HCT116 (cell line): ENCODE measurements around the gene MYO7B. TPM values are rescaled to one million over a fixed set of nuclear protein-coding genes. Genes with fewer than 3 reads are reported as not detected.

Source experiments
- ATAC-seq: fragments of 200-7000 bp; cut with Tn5 transposase; 2 replicates; pipeline ENCODE4 v1.9.1; 2020; ENCODE audit warnings: mild to moderate bottlenecking, moderate library complexity
- BruUV-seq: library from RNA; stranded (reverse); fragments of 400-500 nt; replicated peaks from 2 replicates; lab custom pipeline; 2021; lab: Mats Ljungman, UMichigan
- CTCF ChIA-PET: fragments of 300-600 bp; sonication (Branson Sonifier 250); formaldehyde crosslinking; loops from one replicate; lab custom pipeline; 2021; ENCODE audit warnings: antibody characterized with exemption; lab: Charles Lee
- POLR2A ChIA-PET: fragments of 300-600, 350-600 bp; sonication (Branson Sonifier 250); formaldehyde crosslinking; loops from one replicate; lab custom pipeline; 2021; ENCODE audit warnings: antibody characterized with exemption; lab: Charles Lee
- RAD21 ChIA-PET, 2 experiments: fragments of 300-600 bp; sonication (Branson Sonifier 250); formaldehyde crosslinking; loops; one replicate each; lab custom pipeline; 2023; ENCODE audit warnings: low total read pairs in 2 of 2; ENCODE audit not compliant: uncharacterized antibody in 2 of 2, unreplicated experiment in 2 of 2, low non-redundant PET in 1 of 2; lab: Charles Lee
- DNase-seq: peaks from one replicate; pipeline ENCODE4 v3.0.0-alpha.2; 2010; ENCODE audit warnings: low read depth, low spot score
- H2AFZ ChIP-seq: fragments of 200-600 bp; shearing (Covaris generic), sonication (generic); 2 replicates; pipeline ENCODE4 v1.6.1; 2017; ENCODE audit warnings: low read depth, mixed run types, mixed read lengths, antibody characterized with exemption, low read length; ENCODE audit not compliant: poor library complexity, severe bottlenecking
- H3K27ac ChIP-seq: 2 replicates; pipeline ENCODE4 v1.5.1; 2012; ENCODE audit warnings: low read depth, low read length
- H3K27me3 ChIP-seq: fragments of 200-600 bp; sonication (generic); 2 replicates; pipeline ENCODE4 v1.6.1; 2016; ENCODE audit warnings: mixed run types, low read length, mixed read lengths; ENCODE audit not compliant: insufficient read depth
- H3K36me3 ChIP-seq, 2 experiments: fragments of 200-500 bp in 1 of 2; fragments of 200-600 bp in 1 of 2; sonication (Bioruptor generic) in 1 of 2; sonication (generic) in 1 of 2; 2 replicates each; pipeline versions ENCODE4 v1.5.1 to v1.6.1; 2014 to 2016; ENCODE audit warnings: low read length in 2 of 2, inconsistent platforms in 1 of 2, mixed read lengths in 1 of 2, mixed run types in 1 of 2; ENCODE audit not compliant: insufficient read depth in 2 of 2, control insufficient read depth in 1 of 2
- H3K4me1 ChIP-seq, 2 experiments: fragments of 200-600 bp in 1 of 2; sonication (generic) in 1 of 2; 2 replicates each; pipeline versions ENCODE4 v1.5.1 to v1.6.1; 2012 to 2017; ENCODE audit warnings: low read length in 2 of 2, inconsistent platforms in 1 of 2, mild to moderate bottlenecking in 1 of 2, mixed read lengths in 1 of 2, mixed run types in 1 of 2, moderate library complexity in 1 of 2; ENCODE audit not compliant: insufficient read depth in 2 of 2, control insufficient read depth in 1 of 2
- H3K4me2 ChIP-seq: fragments of 200-600 bp; sonication (generic); 2 replicates; pipeline ENCODE4 v1.6.1; 2017; ENCODE audit warnings: mixed run types, low read length, mixed read lengths
- H3K4me3 ChIP-seq, 2 experiments: fragments of 200-600 bp in 1 of 2; sonication (generic) in 1 of 2; replicated peaks in 1 of 2; 2 replicates each; pipeline ENCODE4 v1.5.1; 2011 to 2016; ENCODE audit warnings: low read length in 2 of 2, control low read depth in 1 of 2, low read depth in 1 of 2, mild to moderate bottlenecking in 1 of 2, mixed read lengths in 1 of 2, mixed run types in 1 of 2
- H3K79me2 ChIP-seq: fragments of 200-600 bp; sonication (generic); 2 replicates; pipeline ENCODE4 v1.6.1; 2017; ENCODE audit warnings: mild to moderate bottlenecking, mixed run types, low read length, moderate library complexity, mixed read lengths; ENCODE audit not compliant: insufficient read depth
- H3K9ac ChIP-seq: fragments of 200-600 bp; sonication (generic); 2 replicates; pipeline ENCODE4 v1.6.1; 2016; ENCODE audit warnings: low read length, mixed read lengths
- H3K9me2 ChIP-seq: fragments of 200-600 bp; sonication (generic), shearing (Covaris generic); 2 replicates; pipeline ENCODE4 v1.6.1; 2017; ENCODE audit warnings: mixed run types, mild to moderate bottlenecking, moderate library complexity; ENCODE audit not compliant: insufficient read depth
- H3K9me3 ChIP-seq, 2 experiments: fragments of 200-500 bp in 1 of 2; fragments of 200-600 bp in 1 of 2; sonication (Bioruptor generic) in 1 of 2; sonication (generic) in 1 of 2; 2 replicates each; pipeline ENCODE4 v1.6.1; 2014 to 2017; ENCODE audit warnings: low read length in 2 of 2, mixed read lengths in 2 of 2, inconsistent platforms in 1 of 2, low read depth in 1 of 2, mild to moderate bottlenecking in 1 of 2, mixed run types in 1 of 2, moderate library complexity in 1 of 2; ENCODE audit not compliant: control insufficient read depth in 1 of 2, insufficient read depth in 1 of 2
- H4K20me1 ChIP-seq: fragments of 200-600 bp; sonication (generic), shearing (Covaris generic); 2 replicates; pipeline ENCODE4 v1.6.1; 2017; ENCODE audit warnings: mixed run types, mild to moderate bottlenecking, moderate library complexity; ENCODE audit not compliant: insufficient read depth
- ATF3 ChIP-seq: IDR thresholded peaks from 2 replicates; pipeline ENCODE4 v1.6.1; 2012
- CBX3 ChIP-seq: IDR thresholded peaks from 2 replicates; pipeline ENCODE4 v1.6.1; 2012; ENCODE audit warnings: low read depth
- CEBPB ChIP-seq: IDR thresholded peaks from 2 replicates; pipeline ENCODE4 v1.6.1; 2012; ENCODE audit warnings: low read depth
- EGR1 ChIP-seq: IDR thresholded peaks from 2 replicates; pipeline ENCODE4 v1.6.1; 2012; ENCODE audit warnings: low read depth
- ELF1 ChIP-seq: IDR thresholded peaks from 2 replicates; pipeline ENCODE4 v1.6.1; 2012; ENCODE audit warnings: low read depth, borderline replicate concordance
- EZH2phosphoT487 ChIP-seq: fragments of 200-600 bp; IDR thresholded peaks from 2 replicates; pipeline ENCODE4 v1.6.1; 2018; ENCODE audit warnings: antibody characterized with exemption, borderline replicate concordance
- FOSL1 ChIP-seq: IDR thresholded peaks from 2 replicates; pipeline ENCODE4 v1.6.1; 2012; ENCODE audit warnings: low read depth
- POLR2AphosphoS5 ChIP-seq: IDR thresholded peaks from 2 replicates; pipeline ENCODE4 v1.6.1; 2011; ENCODE audit warnings: mild to moderate bottlenecking, low read depth, low read length, moderate library complexity
- YY1 ChIP-seq: IDR thresholded peaks from 2 replicates; pipeline ENCODE4 v1.6.1; 2011; ENCODE audit warnings: low read length, low read depth, moderate library complexity, mild to moderate bottlenecking; ENCODE audit not compliant: insufficient replicate concordance; ENCODE audit errors: extremely low read depth
- ZFX ChIP-seq: fragments of 450-650 bp; IDR thresholded peaks from 2 replicates; pipeline ENCODE4 v1.6.1; 2017
- ZNF274 ChIP-seq: fragments of 200-500 bp; sonication (Bioruptor generic); IDR thresholded peaks from 2 replicates; pipeline ENCODE4 v1.6.1; 2014; ENCODE audit warnings: mild to moderate bottlenecking, low read depth, low read length, inconsistent platforms
- intact Hi-C: fragments of 100-400 bp; cut with micrococcal nuclease; formaldehyde crosslinking; loops from 2 replicates; pipeline ENCODE4 v1.10.0; 2022
- total RNA-seq: library from RNA; stranded (reverse); gene quantifications from one replicate; pipeline ENCODE4 v1.2.1, GENCODE V29; 2021; ENCODE audit not compliant: unreplicated experiment
- TF ChIP-seq, protein P1 (sequence below): IDR thresholded peaks from 2 replicates; pipeline ENCODE4 v1.6.1; 2011; ENCODE audit warnings: mild to moderate bottlenecking, low read length, moderate library complexity; ENCODE audit not compliant: insufficient replicate concordance; ENCODE audit errors: extremely low read depth
- TF ChIP-seq, protein P2 (sequence below): IDR thresholded peaks from 2 replicates; pipeline ENCODE4 v1.6.1; 2012

The MYO7B gene
- total RNA-seq, 1 experiment from 2014 or later, result 0.07 TPM

GRCh38 chr2:127645395-127646291 lies 110.2 kb downstream of the MYO7B start, which contains the start of gene GPR17:
Gene GPR17, plus strand, starts transcription at chr2:127646153. Its CDS starts 4,583 bp downstream, at chr2:127650736.
- Histone ChIP-seq H3K4me3 (no peak within 1 kb of the TSS), H3K9me2 (no peaks in the 10 kb centered on the region), H3K9ac (peak within 1 kb of the TSS; percentile 26; the same call in 1 of the 2 replicates), H3K27me3 (no peaks in the 10 kb centered on the region), H3K79me2 (no peaks in the 10 kb centered on the region), H4K20me1 (no peaks in the 10 kb centered on the region), H3K4me1 (peaks cover 9 to 31% of the 10 kb centered on the region in 2 experiments), H3K27ac (no peak within 1 kb of the TSS), H3K4me2 (peak within 1 kb of the TSS; percentile 53), H3K9me3 (no peaks in the 10 kb centered on the region), H2AFZ (peak within 1 kb of the TSS; percentile 71), H3K36me3 (no peaks in the 10 kb centered on the region)
- TF ChIP-seq ZFX (no peak), ELF1 (no peak), POLR2AphosphoS5 (no peak), CBX3 (no peak), EGR1 (no peak), YY1 (no peak), ATF3 (no peak), EZH2phosphoT487 (no peak), CEBPB (no peak), ZNF274 (no peak), FOSL1 (no peak)
- TF ChIP-seq, protein P1, sequence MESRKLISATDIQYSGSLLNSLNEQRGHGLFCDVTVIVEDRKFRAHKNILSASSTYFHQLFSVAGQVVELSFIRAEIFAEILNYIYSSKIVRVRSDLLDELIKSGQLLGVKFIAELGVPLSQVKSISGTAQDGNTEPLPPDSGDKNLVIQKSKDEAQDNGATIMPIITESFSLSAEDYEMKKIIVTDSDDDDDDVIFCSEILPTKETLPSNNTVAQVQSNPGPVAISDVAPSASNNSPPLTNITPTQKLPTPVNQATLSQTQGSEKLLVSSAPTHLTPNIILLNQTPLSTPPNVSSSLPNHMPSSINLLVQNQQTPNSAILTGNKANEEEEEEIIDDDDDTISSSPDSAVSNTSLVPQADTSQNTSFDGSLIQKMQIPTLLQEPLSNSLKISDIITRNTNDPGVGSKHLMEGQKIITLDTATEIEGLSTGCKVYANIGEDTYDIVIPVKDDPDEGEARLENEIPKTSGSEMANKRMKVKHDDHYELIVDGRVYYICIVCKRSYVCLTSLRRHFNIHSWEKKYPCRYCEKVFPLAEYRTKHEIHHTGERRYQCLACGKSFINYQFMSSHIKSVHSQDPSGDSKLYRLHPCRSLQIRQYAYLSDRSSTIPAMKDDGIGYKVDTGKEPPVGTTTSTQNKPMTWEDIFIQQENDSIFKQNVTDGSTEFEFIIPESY, result no peak
- TF ChIP-seq, protein P2, sequence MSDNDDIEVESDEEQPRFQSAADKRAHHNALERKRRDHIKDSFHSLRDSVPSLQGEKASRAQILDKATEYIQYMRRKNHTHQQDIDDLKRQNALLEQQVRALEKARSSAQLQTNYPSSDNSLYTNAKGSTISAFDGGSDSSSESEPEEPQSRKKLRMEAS, result no peak
- ATAC-seq (no peak), DNase-seq (no peak)
- intact Hi-C loops, result loop anchor here (10.0 kb wide), 1 partner anchor 321 kb away; no protein-coding TSS in a partner anchor
- ChIA-PET POLR2A (no interaction called here), CTCF (no interaction called here), RAD21 (no interaction called here)
- no TSS peak for BruUV-seq
